GM08714 (cell line): ENCODE data around the gene TFF1.

Source experiments
- H3K4me3 ChIP-seq: fragments of 200-500 bp; sonication (Bioruptor generic); 2 replicates; pipeline ENCODE4 v1.5.1; 2014; ENCODE audit warnings: mild to moderate bottlenecking, low read length, inconsistent platforms
- ZNF274 ChIP-seq: IDR thresholded peaks from 2 replicates; pipeline ENCODE4 v1.6.1; 2012; ENCODE audit warnings: mild to moderate bottlenecking, low read depth, low read length

Gene TFF1

GRCh38 chr21:42351626-42352440 is 14.5 kb downstream of the TFF1 start:
- no peak for TF ChIP-seq ZNF274
- H3K4me3 ChIP-seq = no peak overlapping the region

DNA sequence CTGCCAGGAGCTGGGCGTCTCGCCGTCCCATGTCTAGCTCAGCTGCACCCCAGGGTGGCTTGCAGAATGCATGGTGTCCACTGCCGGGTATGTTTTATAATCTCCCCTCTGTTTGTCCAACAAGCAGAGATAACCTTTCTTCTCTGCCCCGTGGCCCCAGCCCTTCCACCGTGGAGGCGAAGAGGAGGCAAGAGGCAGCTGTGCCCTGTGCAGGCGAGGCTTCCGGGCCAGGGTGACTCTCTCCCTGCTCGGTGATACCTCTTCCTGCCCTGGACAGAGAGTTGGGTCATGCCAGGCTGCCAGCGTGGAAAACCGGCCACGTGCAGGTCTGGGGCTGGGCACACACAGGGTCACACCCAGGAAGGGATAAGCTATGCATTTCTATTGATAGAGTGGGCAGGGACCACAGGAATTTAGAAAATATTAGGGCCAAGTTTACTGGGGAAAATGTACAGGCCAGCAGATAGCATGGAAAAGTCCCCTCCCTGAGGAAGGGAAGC is 15.4 kb downstream of the TFF1 start, which contains the start of gene TFF2:
TSS of gene TFF2 (minus strand) at position 68 of the 500 bp plus-strand sequence. CDS start at position 31, 37 bp downstream.
- H3K4me3 ChIP-seq = no peak within 1 kb of the TSS
- TF ChIP-seq ZNF274 = no peak

DNA sequence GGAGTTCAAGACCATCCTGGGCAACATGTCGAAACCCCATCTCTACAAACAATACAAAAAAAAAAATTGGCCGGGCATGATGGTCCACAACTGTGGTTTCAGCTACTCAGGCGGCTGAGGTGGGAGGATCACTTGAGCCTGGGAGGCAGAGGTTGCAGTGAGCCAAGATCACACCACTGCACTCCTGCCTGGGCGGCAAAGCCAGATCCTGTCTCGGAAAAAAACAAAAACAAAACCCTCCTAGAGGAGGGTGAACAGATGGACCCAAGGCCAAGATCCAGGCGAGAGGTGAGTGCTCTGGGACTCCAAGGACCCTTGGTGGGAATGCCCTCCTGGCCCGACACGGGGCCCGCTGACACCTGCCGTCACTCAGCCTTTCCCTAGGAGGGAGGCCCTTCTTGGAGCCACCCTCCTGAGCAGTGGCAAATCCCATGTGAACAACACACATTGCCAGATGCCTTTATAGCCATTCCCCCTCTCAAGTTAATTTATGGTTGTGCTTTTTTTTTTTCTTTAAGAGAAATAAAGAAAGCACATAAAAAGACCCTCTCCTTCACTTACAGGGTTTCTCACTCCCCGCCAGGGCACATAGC is 15.9 kb downstream of the TFF1 start:
- no peak for TF ChIP-seq ZNF274

DNA sequence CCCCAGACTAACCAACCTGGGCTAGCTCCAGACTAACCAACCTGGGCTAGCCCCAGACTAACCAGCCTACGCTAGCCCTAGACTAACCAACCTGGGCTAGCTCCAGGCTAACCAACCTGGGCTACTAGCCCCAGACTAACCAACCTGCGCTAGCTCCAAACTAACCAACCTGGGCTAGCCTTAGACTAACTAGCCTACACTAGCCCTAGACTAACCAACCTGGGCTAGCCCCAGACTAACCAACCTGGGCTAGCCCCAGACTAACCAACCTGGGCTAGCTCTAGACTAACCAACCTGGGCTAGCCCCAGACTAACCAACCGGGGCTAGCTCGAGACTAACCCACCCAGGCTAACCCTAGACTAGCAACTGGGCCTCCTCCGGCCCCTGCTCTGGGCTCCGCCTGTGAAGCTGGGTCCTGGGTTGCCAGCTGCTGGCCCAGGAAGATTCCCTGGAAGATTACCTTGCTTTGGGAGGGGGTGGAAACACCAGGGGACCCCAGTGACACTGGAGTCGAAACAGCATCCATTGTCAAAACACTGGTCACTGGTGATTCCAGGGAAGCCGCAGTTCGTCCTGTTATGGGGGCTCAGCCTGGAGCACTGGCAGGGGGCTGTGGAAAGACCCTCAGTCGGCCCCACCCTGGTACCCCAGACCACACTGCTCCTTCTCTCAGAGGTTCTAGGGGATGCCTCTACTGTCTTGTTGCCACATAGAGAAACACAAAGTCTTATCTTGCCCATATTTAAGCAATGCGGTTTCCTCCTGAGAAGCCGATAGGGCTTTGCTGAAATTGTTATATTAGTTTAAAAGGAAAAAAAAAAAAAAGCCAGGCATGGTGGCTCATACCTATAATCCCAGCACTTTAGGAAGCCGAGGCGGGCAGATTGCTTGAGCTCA is 16.7 kb downstream of the TFF1 start:
- H3K4me3 ChIP-seq = no peak overlapping the region
- no peak for TF ChIP-seq ZNF274

More for the DNA sequence above, 15.9 kb downstream of the TFF1 start:
- H3K4me3 ChIP-seq = no peak overlapping the region

- no peak for TF ChIP-seq ZNF274
- H3K4me3 ChIP-seq = no peak overlapping the region
Observed at GRCh38 chr21:42348762-42349161, 17.6 kb downstream of the TFF1 start.

DNA sequence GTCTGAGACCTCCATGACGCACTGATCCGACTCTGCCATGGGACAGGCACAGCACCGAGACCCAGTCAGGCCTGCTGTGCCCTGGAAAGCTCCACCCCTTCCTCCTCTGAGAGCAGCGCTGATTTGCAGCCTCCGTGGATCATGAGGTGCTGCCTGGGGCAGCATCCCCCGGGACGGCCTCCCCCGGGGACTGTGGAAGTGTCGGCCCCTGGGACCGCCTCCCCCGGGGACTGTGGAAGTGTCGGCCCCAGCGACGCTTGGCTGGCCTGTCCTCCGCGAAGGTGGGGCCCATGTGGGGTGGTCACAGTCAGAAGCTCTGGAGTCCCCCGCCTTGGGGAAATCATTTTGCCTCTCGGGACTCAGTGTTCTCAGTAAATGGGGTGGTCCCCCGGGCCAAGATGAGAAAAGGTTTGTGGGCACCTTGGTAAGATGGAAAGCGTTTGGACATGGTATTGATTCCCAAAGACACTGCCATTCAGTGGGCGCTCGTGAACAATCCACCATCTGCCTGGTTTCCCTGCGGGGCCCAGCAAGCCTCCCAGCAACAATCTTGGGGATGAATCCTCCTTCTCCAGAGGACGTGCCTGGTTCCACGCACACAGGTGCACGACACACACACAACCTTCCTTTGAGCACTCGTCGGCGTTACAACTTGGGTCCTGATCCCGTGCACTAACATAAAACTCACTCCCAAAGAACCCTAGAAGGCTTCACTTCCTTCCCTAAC is 18.6 kb downstream of the TFF1 start:
- no peak for TF ChIP-seq ZNF274

GRCh38 chr21:42346866-42347600 is 19.3 kb downstream of the TFF1 start:
- TF ChIP-seq ZNF274 = no peak
- no peak overlapping the region for H3K4me3 ChIP-seq

More for the DNA sequence above, 18.6 kb downstream of the TFF1 start:
- no peak overlapping the region for H3K4me3 ChIP-seq

GRCh38 chr21:42346441-42346840 is 19.9 kb downstream of the TFF1 start:
- no peak overlapping the region for H3K4me3 ChIP-seq
- TF ChIP-seq ZNF274 = no peak

DNA sequence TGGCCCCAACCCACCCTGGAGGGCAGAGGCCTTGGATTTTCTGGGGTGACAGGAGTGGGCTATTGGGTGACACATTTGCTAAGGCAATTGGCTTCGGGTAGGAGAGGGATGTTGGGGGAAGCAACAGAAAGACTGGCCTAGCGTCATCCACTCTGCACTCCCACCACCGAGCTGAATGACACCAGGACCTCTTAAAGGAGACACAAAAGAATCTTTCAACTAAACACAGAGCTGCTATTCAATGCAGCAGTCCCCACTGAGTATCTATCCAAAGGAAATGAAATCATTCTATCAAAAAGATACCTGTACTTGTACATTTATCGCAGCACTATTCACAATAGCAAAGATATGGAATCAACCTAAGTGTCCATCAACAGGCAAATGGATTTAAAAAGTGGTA is 21.7 kb downstream of the TFF1 start:
- no peak overlapping the region for H3K4me3 ChIP-seq
- TF ChIP-seq ZNF274 = no peak

- H3K4me3 ChIP-seq = no peak overlapping the region
- TF ChIP-seq ZNF274 = no peak
Observed at GRCh38 chr21:42343963-42344510, 22.3 kb downstream of the TFF1 start.

DNA sequence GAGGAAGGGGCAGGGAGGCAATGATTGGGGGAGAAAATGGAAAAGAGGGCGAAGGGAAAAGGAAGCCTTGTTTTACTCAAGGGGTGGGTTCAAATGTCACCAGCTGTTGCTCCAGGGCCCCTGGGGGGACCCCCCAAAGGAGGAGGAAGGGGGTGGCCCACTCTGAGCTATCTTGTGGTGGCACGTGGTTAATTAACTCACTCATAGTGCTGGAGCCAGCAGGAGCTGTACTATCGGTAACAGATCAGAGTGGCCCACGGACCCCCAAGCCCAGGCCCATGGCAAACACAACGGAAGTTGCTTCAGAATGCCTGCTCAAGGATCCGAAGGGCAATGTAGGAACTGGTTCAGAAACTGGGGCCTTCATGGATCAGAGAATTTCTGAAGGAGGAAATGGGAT is 22.8 kb downstream of the TFF1 start:
- TF ChIP-seq ZNF274 = no peak
- H3K4me3 ChIP-seq = no peak overlapping the region

- H3K4me3 ChIP-seq = no peak overlapping the region
- no peak for TF ChIP-seq ZNF274
Observed at GRCh38 chr21:42343101-42343500, 23.2 kb downstream of the TFF1 start.
